Mucosa of rectum (tissue), 2 donors: ENCODE data around the gene TGM1.
A peak's percentile ranks its signal among the peaks of the same experiment; 100 is the strongest.

Experiments used
- H3K27ac ChIP-seq, 2 donors: one replicate each; pipeline ENCODE4 v1.7.0; 2013; ENCODE audit warnings: inconsistent platforms in 2 of 2, low read depth in 2 of 2, low read length in 2 of 2
- H3K27me3 ChIP-seq, 2 donors: one replicate each; pipeline ENCODE4 v1.7.0; 2013; ENCODE audit warnings: low read length in 2 of 2; ENCODE audit not compliant: control insufficient read depth in 2 of 2, insufficient read depth in 2 of 2
- H3K36me3 ChIP-seq, 2 donors: one replicate each; pipeline ENCODE4 v1.7.0; 2013; ENCODE audit warnings: low read length in 2 of 2; ENCODE audit not compliant: control insufficient read depth in 2 of 2, insufficient read depth in 2 of 2
- H3K4me1 ChIP-seq, 2 donors: one replicate each; pipeline ENCODE4 v1.7.0; 2013; ENCODE audit warnings: low read length in 2 of 2, mild to moderate bottlenecking in 1 of 2; ENCODE audit not compliant: control insufficient read depth in 2 of 2, insufficient read depth in 2 of 2
- H3K4me3 ChIP-seq, 2 donors: one replicate each; pipeline ENCODE4 v1.7.0; 2013; ENCODE audit warnings: low read length in 2 of 2
- H3K9ac ChIP-seq, 2 donors: one replicate each; pipeline ENCODE4 v1.7.0; 2013; ENCODE audit warnings: low read length in 2 of 2, low read depth in 1 of 2, mild to moderate bottlenecking in 1 of 2
- H3K9me3 ChIP-seq, 2 donors: one replicate each; pipeline ENCODE4 v1.7.0; 2013; ENCODE audit warnings: low read length in 2 of 2; ENCODE audit not compliant: control insufficient read depth in 2 of 2
- donor health status: healthy.
- donor health status: Normal muscosa, but diverticular disease.

Gene TGM1

GRCh38 chr14:24243336-24243836 is 19.6 kb downstream of the TGM1 start:
- Histone ChIP-seq H3K9ac (peak overlapping the region; percentile 95 to 97), H3K27ac (peak overlapping the region; percentile 99 to 100), H3K9me3 (no peaks in the 10 kb centered on the region), H3K4me3 (peak overlapping the region; percentile 82 to 91), H3K4me1 (peaks cover 25 to 31% of the 10 kb centered on the region in 2 donors), H3K36me3 (peaks cover 26 to 27% of the 10 kb centered on the region in 2 donors), H3K27me3 (no peaks in the 10 kb centered on the region)

GRCh38 chr14:24241829-24242443 is 21.0 kb downstream of the TGM1 start:
- H3K36me3 ChIP-seq = peaks cover 36 to 42% of the 10 kb centered on the region in 2 donors
- H3K27ac ChIP-seq = peak overlapping the region; percentile 99 to 100
- peak overlapping the region; percentile 82 to 91 for H3K4me3 ChIP-seq
- no peaks in the 10 kb centered on the region for H3K9me3 ChIP-seq
- H3K27me3 ChIP-seq = no peaks in the 10 kb centered on the region
- peak overlapping the region; percentile 95 to 97 for H3K9ac ChIP-seq
- peaks cover 25 to 31% of the 10 kb centered on the region in 2 donors for H3K4me1 ChIP-seq

- Histone ChIP-seq H3K9ac (no peak overlapping the region), H3K27me3 (no peaks in the 10 kb centered on the region), H3K27ac (no peak overlapping the region), H3K9me3 (no peaks in the 10 kb centered on the region), H3K36me3 (peaks cover 50 to 56% of the 10 kb centered on the region in 2 donors), H3K4me3 (no peak overlapping the region), H3K4me1 (peaks cover 25 to 28% of the 10 kb centered on the region in 2 donors)
Measured at GRCh38 chr14:24240110-24240918, 22.7 kb downstream of the TGM1 start.

- no peak overlapping the region for H3K27ac ChIP-seq
- peaks cover 26 to 27% of the 10 kb centered on the region in 2 donors for H3K4me1 ChIP-seq
- no peaks in the 10 kb centered on the region for H3K27me3 ChIP-seq
- no peak overlapping the region for H3K4me3 ChIP-seq
- no peak overlapping the region for H3K9ac ChIP-seq
- H3K36me3 ChIP-seq = peaks cover 53 to 60% of the 10 kb centered on the region in 2 donors
- H3K9me3 ChIP-seq = no peaks in the 10 kb centered on the region
Measured at GRCh38 chr14:24238527-24239037, 24.4 kb downstream of the TGM1 start.

- H3K9me3 ChIP-seq = no peaks in the 10 kb centered on the region
- H3K27me3 ChIP-seq = no peaks in the 10 kb centered on the region
- H3K4me1 ChIP-seq = peaks cover 27 to 28% of the 10 kb centered on the region in 2 donors
- H3K9ac ChIP-seq = no peak overlapping the region
- peaks cover 53 to 60% of the 10 kb centered on the region in 2 donors for H3K36me3 ChIP-seq
- no peak overlapping the region for H3K4me3 ChIP-seq
- no peak overlapping the region for H3K27ac ChIP-seq
Measured at GRCh38 chr14:24238123-24238522, 24.9 kb downstream of the TGM1 start.

GRCh38 chr14:24237463-24237955 is 25.5 kb downstream of the TGM1 start:
- Histone ChIP-seq H3K9ac (no peak overlapping the region), H3K27me3 (no peaks in the 10 kb centered on the region), H3K36me3 (peaks cover 53 to 60% of the 10 kb centered on the region in 2 donors), H3K9me3 (no peaks in the 10 kb centered on the region), H3K4me3 (no peak overlapping the region), H3K27ac (no peak overlapping the region), H3K4me1 (peaks cover 28 to 30% of the 10 kb centered on the region in 2 donors)

GRCh38 chr14:24236689-24237462 is 26.1 kb downstream of the TGM1 start:
- Histone ChIP-seq H3K36me3 (peaks cover 53 to 60% of the 10 kb centered on the region in 2 donors), H3K27ac (no peak overlapping the region), H3K4me1 (peaks cover 26 to 30% of the 10 kb centered on the region in 2 donors), H3K27me3 (no peaks in the 10 kb centered on the region), H3K9me3 (no peaks in the 10 kb centered on the region), H3K4me3 (no peak overlapping the region), H3K9ac (no peak overlapping the region)

GRCh38 chr14:24235804-24236688 is 26.9 kb downstream of the TGM1 start:
- no peak overlapping the region for H3K4me3 ChIP-seq
- H3K4me1 ChIP-seq = peaks cover 28 to 30% of the 10 kb centered on the region in 2 donors
- H3K9me3 ChIP-seq = no peaks in the 10 kb centered on the region
- peaks cover 52 to 59% of the 10 kb centered on the region in 2 donors for H3K36me3 ChIP-seq
- no peak overlapping the region for H3K27ac ChIP-seq
- no peaks in the 10 kb centered on the region for H3K27me3 ChIP-seq
- H3K9ac ChIP-seq = no peak overlapping the region
